Kidney (tissue), 14 donors: ENCODE results near the gene PBX4. TPM values are rescaled to one million over a fixed set of nuclear protein-coding genes. Genes with fewer than 3 reads are reported as not detected.

Experiments used
- DNase-seq, 5 donors: peaks; one replicate each; pipeline ENCODE4 v3.0.0-alpha.2; 2013 to 2020
- FAIRE-seq: peaks from 2 replicates; lab custom pipeline; 2012; peaks lifted over from hg19 to GRCh38; lab: Jason Lieb, UNC
- H3K27ac ChIP-seq, 2 donors: one replicate each; pipeline ENCODE4 v1.7.0; 2013; ENCODE audit warnings: low read depth in 2 of 2, low read length in 2 of 2, inconsistent platforms in 1 of 2
- H3K27me3 ChIP-seq: one replicate; pipeline ENCODE4 v1.7.1; 2013; ENCODE audit warnings: low read length, inconsistent platforms; ENCODE audit not compliant: control insufficient read depth, insufficient read depth
- H3K36me3 ChIP-seq, 3 donors: one replicate each; pipeline versions ENCODE4 v1.7.0 to v1.7.1; 2013; ENCODE audit warnings: low read length in 3 of 3, control low read depth in 1 of 3, inconsistent platforms in 1 of 3; ENCODE audit not compliant: insufficient read depth in 3 of 3, control insufficient read depth in 2 of 3
- H3K4me1 ChIP-seq, 3 donors: one replicate each; pipeline versions ENCODE4 v1.7.0 to v1.7.1; 2013; ENCODE audit warnings: low read length in 3 of 3, inconsistent platforms in 1 of 3, low read depth in 1 of 3; ENCODE audit not compliant: control insufficient read depth in 2 of 3, insufficient read depth in 2 of 3
- H3K4me3 ChIP-seq, 3 donors: one replicate each; pipeline versions ENCODE4 v1.7.0 to v1.8.1; 2013; ENCODE audit warnings: low read length in 3 of 3, control low read depth in 1 of 3, inconsistent platforms in 1 of 3
- H3K9ac ChIP-seq, 3 donors: one replicate each; pipeline versions ENCODE4 v1.7.0 to v1.7.1; 2013; ENCODE audit warnings: low read length in 3 of 3, control low read depth in 1 of 3, inconsistent platforms in 1 of 3
- H3K9me3 ChIP-seq, 3 donors: one replicate each; pipeline versions ENCODE4 v1.7.0 to v1.7.1; 2013; ENCODE audit warnings: low read length in 3 of 3, control low read depth in 1 of 3, inconsistent platforms in 1 of 3; ENCODE audit not compliant: control insufficient read depth in 2 of 3, insufficient read depth in 1 of 3
- CTCF ChIP-seq: IDR thresholded peaks from 3 replicates; pipeline ENCODE4 v1.5.1; 2012; ENCODE audit warnings: mild to moderate bottlenecking, moderate library complexity, borderline replicate concordance; ENCODE audit not compliant: insufficient read depth; ENCODE audit errors: extremely low read depth
- intact Hi-C: fragments of 100-400 bp; cut with DNase I; formaldehyde crosslinking; loops from one replicate; pipeline ENCODE4 v1.11.1; 2022
- polyA plus RNA-seq: library from polyadenylated mRNA; stranded (reverse); fragments of 350-450 nt; fragmentation: Illumina TruSeq; extraction: RNeasy Lipid Tissue Mini Kit (QIAGEN cat#74804); gene quantifications from one replicate; pipeline ENCODE4 v1.2.3, GENCODE V29; 2014; ENCODE audit warnings: low read depth, low replicate concordance; ENCODE audit not compliant: insufficient read depth
- total RNA-seq: library from RNA; stranded (reverse); fragmentation: NEBNext Ultra II Directional; extraction: Animal tissue kit (Norgen Biotek cat#: 25700); gene quantifications from one replicate; pipeline ENCODE4 v1.2.1, GENCODE V29; 2021
- donor health status: control.
- donor health status: control.
- donor health status: control.
- donor health status: control.
- donor health status: control.
- donor health status: DM: yes; HTN: yes; CAD: no.
- donor health status: Normal renal cell carcinoma (clear cell type).

Gene PBX4
- total and polyA plus RNA-seq, 2 donors from 2014 or later = 3.9 to 5.7 TPM

- H3K27me3 ChIP-seq = no peaks in the 10 kb centered on the region
- intact Hi-C loops = loop anchor here (5.0 to 10.0 kb wide), 2 partner anchors 112 to 435 kb away; partner anchors contain the start of gene GMIP
- no peak for FAIRE-seq
These were observed 88.6 kb downstream of the PBX4 start for GRCh38 chr19:19529783-19530422.

GRCh38 chr19:19528721-19529490 lies 89.6 kb downstream of the PBX4 start, which contains the start of gene YJEFN3:
Gene YJEFN3, plus strand, starts transcription at chr19:19528911. Its CDS starts 22 bp downstream, at chr19:19528933.
- Histone ChIP-seq H3K27me3 (no peaks in the 10 kb centered on the region), H3K4me3 (no peak within 1 kb of the TSS), H3K9me3 (no peaks in the 10 kb centered on the region), H3K9ac (no peak within 1 kb of the TSS), H3K27ac (no peak within 1 kb of the TSS), H3K36me3 (peaks cover 0 to 5% (median 3%) of the 10 kb centered on the region in 3 donors), H3K4me1 (peaks cover 0 to 2% (median 0%) of the 10 kb centered on the region in 3 donors)
- FAIRE-seq (no peak), DNase-seq (peak in 4 of 5 donors; percentile 64 to 75 (median 73))
- intact Hi-C loops = no loop called here
- TF ChIP-seq CTCF = no peak

More at GRCh38 chr19:19529783-19530422, 88.6 kb downstream of the PBX4 start:
- no peak overlapping the region for H3K4me3 ChIP-seq
- H3K9me3 ChIP-seq = no peaks in the 10 kb centered on the region
- no peak for DNase-seq
- TF ChIP-seq CTCF = no peak
- no peak overlapping the region for H3K9ac ChIP-seq
- H3K4me1 ChIP-seq = peaks cover 0 to 2% (median 0%) of the 10 kb centered on the region in 3 donors
- no peak overlapping the region for H3K27ac ChIP-seq
- H3K36me3 ChIP-seq = peaks cover 0 to 3% (median 0%) of the 10 kb centered on the region in 3 donors

- FAIRE-seq (no peak), DNase-seq (no peak)
- Histone ChIP-seq H3K4me3 (no peak overlapping the region), H3K9me3 (no peaks in the 10 kb centered on the region), H3K27ac (no peak overlapping the region), H3K4me1 (peaks cover 0 to 2% (median 0%) of the 10 kb centered on the region in 3 donors), H3K9ac (no peak overlapping the region), H3K27me3 (no peaks in the 10 kb centered on the region), H3K36me3 (peaks cover 0 to 5% (median 3%) of the 10 kb centered on the region in 3 donors)
- intact Hi-C loops = no loop called here
- TF ChIP-seq CTCF = no peak
These were observed 90.5 kb downstream of the PBX4 start for GRCh38 chr19:19527674-19528625.
